K562 (cell line): ENCODE results near the gene GJC2. TPM values are rescaled to one million over a fixed set of nuclear protein-coding genes. Genes with fewer than 3 reads are reported as not detected.

Experiments
- ARID2 ChIP-seq: fragments of 450-650 bp; IDR thresholded peaks from 2 replicates; pipeline ENCODE4 v1.6.1; 2017; ENCODE audit warnings: antibody characterized with exemption, mild to moderate bottlenecking
- BCL6 ChIP-seq: fragments of 250-450 bp; sonication (Bioruptor Pico); IDR thresholded peaks from 2 replicates; pipeline ENCODE4 v1.4.0; 2020
- CBX5 ChIP-seq: IDR thresholded peaks from 2 replicates; pipeline ENCODE4 v1.6.1; 2014; ENCODE audit warnings: low read depth, borderline replicate concordance
- EHMT2 ChIP-seq: fragments of 450-650 bp; IDR thresholded peaks from 2 replicates; pipeline ENCODE4 v1.6.1; 2018; ENCODE audit warnings: antibody characterized with exemption
- HDAC3 ChIP-seq: fragments of 450-650 bp; IDR thresholded peaks from 2 replicates; pipeline ENCODE4 v1.6.1; 2018; ENCODE audit warnings: borderline replicate concordance, mild to moderate bottlenecking, moderate library complexity; ENCODE audit not compliant: partially characterized antibody
- HDGF ChIP-seq: fragments of 450-650 bp; IDR thresholded peaks from 2 replicates; pipeline ENCODE4 v1.6.1; 2016
- LEF1 ChIP-seq: fragments of 450-650 bp; IDR thresholded peaks from 2 replicates; pipeline ENCODE4 v1.6.1; 2016; ENCODE audit warnings: mild to moderate bottlenecking
- MIER1 ChIP-seq: fragments of 450-650 bp; IDR thresholded peaks from 2 replicates; pipeline ENCODE4 v1.6.1; 2016; ENCODE audit warnings: antibody characterized with exemption, mild to moderate bottlenecking, low read depth
- NBN ChIP-seq: fragments of 450-650 bp; IDR thresholded peaks from 2 replicates; pipeline ENCODE4 v1.6.1; 2016; ENCODE audit warnings: low read depth, mild to moderate bottlenecking
- POLR3A ChIP-seq: IDR thresholded peaks from 2 replicates; pipeline ENCODE4 v1.6.1; 2011; ENCODE audit warnings: borderline replicate concordance, mild to moderate bottlenecking, moderate library complexity; ENCODE audit not compliant: insufficient read length, insufficient read depth; ENCODE audit errors: extremely low read depth
- SPI1 ChIP-seq: IDR thresholded peaks from 2 replicates; pipeline ENCODE4 v1.6.1; 2011; ENCODE audit warnings: low read depth, low read length, control low read depth, borderline replicate concordance
- STAT5B ChIP-seq: fragments of 250-450 bp; sonication (Bioruptor Pico); IDR thresholded peaks from 2 replicates; pipeline ENCODE4 v1.8.0; 2021; ENCODE audit warnings: mild to moderate bottlenecking, inconsistent platforms
- SUPT5H ChIP-seq: fragments of 450-650 bp; IDR thresholded peaks from 2 replicates; pipeline ENCODE4 v1.6.1; 2016
- ZNF274 ChIP-seq: IDR thresholded peaks from 2 replicates; pipeline ENCODE4 v1.6.1; 2011; ENCODE audit warnings: low read depth, mild to moderate bottlenecking, low read length, moderate library complexity, borderline replicate concordance
- ZNF785 ChIP-seq: fragments of 250-450 bp; sonication (Bioruptor Pico); IDR thresholded peaks from 2 replicates; pipeline ENCODE4 v1.4.0; 2020; ENCODE audit warnings: mild to moderate bottlenecking
- polyA plus RNA-seq, 8 experiments: library from polyadenylated mRNA; depleted of rRNA in 4 of 8; stranded (reverse) in 5 of 8; unstranded in 3 of 8; fragments of >200 nt; fragmentation: Nextera tagmentation in 2 of 8; fragmentation: Illumina TruSeq in 1 of 8; extraction: Ambion mirVana in 2 of 8; extraction: Trizol in 1 of 8; gene quantifications; 2 replicates each; pipeline versions ENCODE4 v1.2.1 to v1.2.3, GENCODE V29; 2011 to 2014; ENCODE audit warnings: inconsistent platforms in 1 of 8, missing spikeins in 1 of 8
- total RNA-seq, 7 experiments: library from RNA; depleted of rRNA in 6 of 7; stranded (reverse); fragments of >200 nt in 6 of 7; fragmentation: Illumina TruSeq in 2 of 7; extraction: Trizol in 2 of 7; gene quantifications; 2 replicates each; pipeline versions ENCODE4 v1.2.1 to v1.2.3, GENCODE V29; 2011 to 2021; ENCODE audit warnings: low replicate concordance in 1 of 7
- TF ChIP-seq, protein P1 (sequence below): fragments of 450-650 bp; IDR thresholded peaks from 2 replicates; pipeline ENCODE4 v1.6.1; 2016; ENCODE audit warnings: low read depth
- TF ChIP-seq, protein P2 (sequence below): fragments of 250-450 bp; sonication (Bioruptor Pico); IDR thresholded peaks from 2 replicates; pipeline ENCODE4 v1.5.0; 2020; ENCODE audit warnings: mild to moderate bottlenecking, borderline replicate concordance
- TF ChIP-seq, protein P3 (sequence below): fragments of 450-650 bp; IDR thresholded peaks from 2 replicates; pipeline ENCODE4 v1.6.1; 2016; ENCODE audit warnings: missing biosample characterization, missing genetic modification characterization

GJC2 gene
- total and polyA plus RNA-seq, 9 of the 15 experiments (the other 6 are each of a cell fraction or from before 2014, with no cell fraction given): 0.03 to 0.62 (median 0.11) TPM; not detected in 2

DNA sequence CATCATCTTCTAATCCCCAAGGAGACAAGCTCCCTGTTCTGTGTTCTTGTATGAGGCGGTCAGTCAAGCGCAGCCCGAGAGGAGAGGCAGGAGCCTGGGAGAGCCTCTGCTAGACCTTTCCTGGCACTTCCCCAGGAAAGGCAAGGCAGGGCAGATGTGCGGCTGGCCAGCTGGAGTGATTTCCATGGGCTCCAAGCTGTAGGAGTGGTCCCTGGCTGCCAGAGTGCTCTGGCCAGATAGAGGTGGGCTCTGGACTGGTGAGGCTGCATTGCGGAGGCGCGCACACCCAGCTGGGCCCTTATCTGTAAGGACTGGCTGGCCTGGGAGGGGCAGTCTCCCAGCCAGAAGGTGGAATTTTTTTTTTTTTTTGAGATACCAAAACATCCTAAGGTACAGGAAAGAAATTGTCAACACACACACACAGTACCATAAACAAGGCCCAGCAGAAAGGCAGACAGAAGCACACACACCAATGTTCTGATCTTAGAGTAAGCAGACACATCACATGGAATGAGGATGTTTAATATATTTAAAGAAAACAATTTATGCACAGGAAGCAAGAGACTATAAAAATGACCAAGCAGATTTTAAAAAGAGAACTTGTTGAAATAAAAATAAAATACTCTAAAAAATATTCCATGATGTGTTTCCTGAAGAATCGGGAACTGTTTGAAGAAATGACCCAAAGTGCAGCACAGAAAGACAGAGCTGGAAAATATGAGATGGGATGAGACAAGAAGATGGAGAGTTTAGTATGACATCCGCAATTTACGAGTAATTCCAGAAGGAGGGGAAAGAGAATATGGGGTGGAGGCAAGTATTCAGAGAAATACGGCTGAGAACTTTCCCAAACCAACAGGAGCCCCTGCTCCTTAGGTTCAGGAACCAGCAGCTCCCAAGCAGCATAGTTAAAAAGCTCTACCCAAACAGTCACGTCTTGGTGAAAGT, 29.3 kb downstream of the GJC2 start (continued):
- TF ChIP-seq POLR3A: no peak
- no peak for TF ChIP-seq MIER1
- TF ChIP-seq LEF1: peak; percentile 39; the same call in 1 of the 2 replicates
- TF ChIP-seq HDGF: no peak
- no peak for TF ChIP-seq BCL6 (CRISPR knock-in tag)
- TF ChIP-seq, protein P1, sequence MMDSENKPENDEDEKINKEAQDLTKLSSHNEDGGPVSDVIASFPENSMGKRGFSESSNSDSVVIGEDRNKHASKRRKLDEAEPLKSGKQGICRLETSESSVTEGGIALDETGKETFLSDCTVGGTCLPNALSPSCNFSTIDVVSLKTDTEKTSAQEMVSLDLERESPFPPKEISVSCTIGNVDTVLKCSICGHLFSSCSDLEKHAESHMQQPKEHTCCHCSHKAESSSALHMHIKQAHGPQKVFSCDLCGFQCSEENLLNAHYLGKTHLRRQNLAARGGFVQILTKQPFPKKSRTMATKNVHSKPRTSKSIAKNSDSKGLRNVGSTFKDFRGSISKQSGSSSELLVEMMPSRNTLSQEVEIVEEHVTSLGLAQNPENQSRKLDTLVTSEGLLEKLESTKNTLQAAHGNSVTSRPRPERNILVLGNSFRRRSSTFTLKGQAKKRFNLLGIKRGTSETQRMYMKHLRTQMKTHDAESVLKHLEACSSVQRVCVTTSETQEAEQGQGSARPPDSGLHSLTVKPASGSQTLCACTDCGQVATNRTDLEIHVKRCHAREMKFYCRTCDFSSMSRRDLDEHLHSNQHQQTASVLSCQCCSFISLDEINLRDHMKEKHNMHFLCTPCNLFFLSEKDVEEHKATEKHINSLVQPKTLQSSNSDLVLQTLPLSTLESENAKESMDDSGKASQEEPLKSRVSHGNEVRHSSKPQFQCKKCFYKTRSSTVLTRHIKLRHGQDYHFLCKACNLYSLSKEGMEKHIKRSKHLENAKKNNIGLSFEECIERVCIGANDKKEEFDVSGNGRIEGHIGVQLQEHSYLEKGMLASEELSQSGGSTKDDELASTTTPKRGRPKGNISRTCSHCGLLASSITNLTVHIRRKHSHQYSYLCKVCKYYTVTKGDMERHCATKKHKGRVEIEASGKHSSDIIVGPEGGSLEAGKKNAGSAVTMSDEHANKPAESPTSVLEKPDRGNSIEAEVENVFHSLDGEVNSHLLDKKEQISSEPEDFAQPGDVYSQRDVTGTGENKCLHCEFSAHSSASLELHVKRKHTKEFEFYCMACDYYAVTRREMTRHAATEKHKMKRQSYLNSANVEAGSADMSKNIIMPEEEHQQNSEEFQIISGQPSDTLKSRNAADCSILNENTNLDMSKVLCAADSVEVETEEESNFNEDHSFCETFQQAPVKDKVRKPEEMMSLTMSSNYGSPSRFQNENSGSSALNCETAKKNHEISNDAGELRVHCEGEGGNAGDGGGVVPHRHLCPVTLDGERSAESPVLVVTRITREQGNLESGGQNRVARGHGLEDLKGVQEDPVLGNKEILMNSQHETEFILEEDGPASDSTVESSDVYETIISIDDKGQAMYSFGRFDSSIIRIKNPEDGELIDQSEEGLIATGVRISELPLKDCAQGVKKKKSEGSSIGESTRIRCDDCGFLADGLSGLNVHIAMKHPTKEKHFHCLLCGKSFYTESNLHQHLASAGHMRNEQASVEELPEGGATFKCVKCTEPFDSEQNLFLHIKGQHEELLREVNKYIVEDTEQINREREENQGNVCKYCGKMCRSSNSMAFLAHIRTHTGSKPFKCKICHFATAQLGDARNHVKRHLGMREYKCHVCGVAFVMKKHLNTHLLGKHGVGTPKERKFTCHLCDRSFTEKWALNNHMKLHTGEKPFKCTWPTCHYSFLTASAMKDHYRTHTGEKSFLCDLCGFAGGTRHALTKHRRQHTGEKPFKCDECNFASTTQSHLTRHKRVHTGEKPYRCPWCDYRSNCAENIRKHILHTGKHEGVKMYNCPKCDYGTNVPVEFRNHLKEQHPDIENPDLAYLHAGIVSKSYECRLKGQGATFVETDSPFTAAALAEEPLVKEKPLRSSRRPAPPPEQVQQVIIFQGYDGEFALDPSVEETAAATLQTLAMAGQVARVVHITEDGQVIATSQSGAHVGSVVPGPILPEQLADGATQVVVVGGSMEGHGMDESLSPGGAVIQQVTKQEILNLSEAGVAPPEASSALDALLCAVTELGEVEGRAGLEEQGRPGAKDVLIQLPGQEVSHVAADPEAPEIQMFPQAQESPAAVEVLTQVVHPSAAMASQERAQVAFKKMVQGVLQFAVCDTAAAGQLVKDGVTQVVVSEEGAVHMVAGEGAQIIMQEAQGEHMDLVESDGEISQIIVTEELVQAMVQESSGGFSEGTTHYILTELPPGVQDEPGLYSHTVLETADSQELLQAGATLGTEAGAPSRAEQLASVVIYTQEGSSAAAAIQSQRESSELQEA: no peak
- no peak for TF ChIP-seq CBX5
- peak; percentile 23; the same call in 1 of the 2 replicates for TF ChIP-seq NBN
- no peak for TF ChIP-seq EHMT2
- peak; percentile 55; the same call in 1 of the 2 replicates for TF ChIP-seq ZNF274
- no peak for TF ChIP-seq ZNF785 (CRISPR knock-in tag)
- 0 out of 2 replicates have a peak, but pooled peaks have one; percentile 10 for TF ChIP-seq SPI1
- TF ChIP-seq ARID2: no peak
- TF ChIP-seq, protein P2, sequence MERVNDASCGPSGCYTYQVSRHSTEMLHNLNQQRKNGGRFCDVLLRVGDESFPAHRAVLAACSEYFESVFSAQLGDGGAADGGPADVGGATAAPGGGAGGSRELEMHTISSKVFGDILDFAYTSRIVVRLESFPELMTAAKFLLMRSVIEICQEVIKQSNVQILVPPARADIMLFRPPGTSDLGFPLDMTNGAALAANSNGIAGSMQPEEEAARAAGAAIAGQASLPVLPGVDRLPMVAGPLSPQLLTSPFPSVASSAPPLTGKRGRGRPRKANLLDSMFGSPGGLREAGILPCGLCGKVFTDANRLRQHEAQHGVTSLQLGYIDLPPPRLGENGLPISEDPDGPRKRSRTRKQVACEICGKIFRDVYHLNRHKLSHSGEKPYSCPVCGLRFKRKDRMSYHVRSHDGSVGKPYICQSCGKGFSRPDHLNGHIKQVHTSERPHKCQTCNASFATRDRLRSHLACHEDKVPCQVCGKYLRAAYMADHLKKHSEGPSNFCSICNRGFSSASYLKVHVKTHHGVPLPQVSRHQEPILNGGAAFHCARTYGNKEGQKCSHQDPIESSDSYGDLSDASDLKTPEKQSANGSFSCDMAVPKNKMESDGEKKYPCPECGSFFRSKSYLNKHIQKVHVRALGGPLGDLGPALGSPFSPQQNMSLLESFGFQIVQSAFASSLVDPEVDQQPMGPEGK (CRISPR knock-in tag): no peak
- TF ChIP-seq HDAC3: no peak
- no peak for TF ChIP-seq STAT5B
- no peak for TF ChIP-seq SUPT5H
- TF ChIP-seq, protein P3, sequence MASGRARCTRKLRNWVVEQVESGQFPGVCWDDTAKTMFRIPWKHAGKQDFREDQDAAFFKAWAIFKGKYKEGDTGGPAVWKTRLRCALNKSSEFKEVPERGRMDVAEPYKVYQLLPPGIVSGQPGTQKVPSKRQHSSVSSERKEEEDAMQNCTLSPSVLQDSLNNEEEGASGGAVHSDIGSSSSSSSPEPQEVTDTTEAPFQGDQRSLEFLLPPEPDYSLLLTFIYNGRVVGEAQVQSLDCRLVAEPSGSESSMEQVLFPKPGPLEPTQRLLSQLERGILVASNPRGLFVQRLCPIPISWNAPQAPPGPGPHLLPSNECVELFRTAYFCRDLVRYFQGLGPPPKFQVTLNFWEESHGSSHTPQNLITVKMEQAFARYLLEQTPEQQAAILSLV (tag): no peak
